BE2C (cell line): ENCODE data around the gene BEX4.
"Not testable (repeated sequence)": the region's sequence is repeated elsewhere in the genome, so short reads cannot be mapped to it uniquely, and the experiment has no call there.

Source experiments
- DNase-seq: peaks from one replicate; pipeline ENCODE4 v3.0.0-alpha.2; 2020
- H3K27me3 ChIP-seq: fragments of 250-450 bp; sonication (Bioruptor Pico); 2 replicates; pipeline ENCODE4 v1.5.1; 2020; ENCODE audit warnings: mild to moderate bottlenecking
- H3K36me3 ChIP-seq: fragments of 250-450 bp; sonication (Bioruptor Pico); 2 replicates; pipeline ENCODE4 v1.5.1; 2020; ENCODE audit warnings: mild to moderate bottlenecking
- H3K4me1 ChIP-seq: fragments of 250-450 bp; sonication (Bioruptor Pico); 2 replicates; pipeline ENCODE4 v1.5.1; 2020
- H3K4me3 ChIP-seq: 2 replicates; pipeline ENCODE4 v1.5.1; 2011; ENCODE audit warnings: low read depth, low read length
- H3K9me3 ChIP-seq: fragments of 250-450 bp; sonication (Bioruptor Pico); 2 replicates; pipeline ENCODE4 v1.5.1; 2020
- TF ChIP-seq, protein P1 (sequence below): IDR thresholded peaks from 2 replicates; pipeline ENCODE4 v1.5.1; 2012; ENCODE audit warnings: mild to moderate bottlenecking, low read depth, low read length

Gene BEX4

DNA sequence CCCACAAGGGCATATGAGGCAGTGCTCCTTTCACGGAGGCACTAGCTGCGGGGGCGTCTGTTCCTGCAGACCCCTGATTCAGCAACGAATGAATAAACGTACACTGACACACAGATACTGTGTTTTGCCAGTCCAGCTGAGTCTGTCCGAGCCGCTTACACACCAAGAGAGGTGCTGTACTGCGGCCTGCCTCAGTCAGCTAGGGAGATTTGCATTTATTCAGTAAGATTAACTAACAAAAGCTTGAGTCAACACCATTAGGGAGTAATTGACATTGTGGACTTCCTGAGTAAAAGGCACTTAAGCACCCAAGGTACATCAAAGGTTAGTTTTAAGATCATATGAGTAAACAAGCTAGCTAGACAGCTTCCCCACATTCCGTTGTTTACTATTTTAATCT, 31.0 kb upstream of the BEX4 start:
- no peaks in the 10 kb centered on the region for H3K27me3 ChIP-seq
- H3K4me3 ChIP-seq = no peak overlapping the region
- no peaks in the 10 kb centered on the region for H3K9me3 ChIP-seq
- no peaks in the 10 kb centered on the region for H3K4me1 ChIP-seq
- TF ChIP-seq, protein P1, sequence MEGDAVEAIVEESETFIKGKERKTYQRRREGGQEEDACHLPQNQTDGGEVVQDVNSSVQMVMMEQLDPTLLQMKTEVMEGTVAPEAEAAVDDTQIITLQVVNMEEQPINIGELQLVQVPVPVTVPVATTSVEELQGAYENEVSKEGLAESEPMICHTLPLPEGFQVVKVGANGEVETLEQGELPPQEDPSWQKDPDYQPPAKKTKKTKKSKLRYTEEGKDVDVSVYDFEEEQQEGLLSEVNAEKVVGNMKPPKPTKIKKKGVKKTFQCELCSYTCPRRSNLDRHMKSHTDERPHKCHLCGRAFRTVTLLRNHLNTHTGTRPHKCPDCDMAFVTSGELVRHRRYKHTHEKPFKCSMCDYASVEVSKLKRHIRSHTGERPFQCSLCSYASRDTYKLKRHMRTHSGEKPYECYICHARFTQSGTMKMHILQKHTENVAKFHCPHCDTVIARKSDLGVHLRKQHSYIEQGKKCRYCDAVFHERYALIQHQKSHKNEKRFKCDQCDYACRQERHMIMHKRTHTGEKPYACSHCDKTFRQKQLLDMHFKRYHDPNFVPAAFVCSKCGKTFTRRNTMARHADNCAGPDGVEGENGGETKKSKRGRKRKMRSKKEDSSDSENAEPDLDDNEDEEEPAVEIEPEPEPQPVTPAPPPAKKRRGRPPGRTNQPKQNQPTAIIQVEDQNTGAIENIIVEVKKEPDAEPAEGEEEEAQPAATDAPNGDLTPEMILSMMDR = no peak
- no peak for DNase-seq
- H3K36me3 ChIP-seq = no peaks in the 10 kb centered on the region

DNA sequence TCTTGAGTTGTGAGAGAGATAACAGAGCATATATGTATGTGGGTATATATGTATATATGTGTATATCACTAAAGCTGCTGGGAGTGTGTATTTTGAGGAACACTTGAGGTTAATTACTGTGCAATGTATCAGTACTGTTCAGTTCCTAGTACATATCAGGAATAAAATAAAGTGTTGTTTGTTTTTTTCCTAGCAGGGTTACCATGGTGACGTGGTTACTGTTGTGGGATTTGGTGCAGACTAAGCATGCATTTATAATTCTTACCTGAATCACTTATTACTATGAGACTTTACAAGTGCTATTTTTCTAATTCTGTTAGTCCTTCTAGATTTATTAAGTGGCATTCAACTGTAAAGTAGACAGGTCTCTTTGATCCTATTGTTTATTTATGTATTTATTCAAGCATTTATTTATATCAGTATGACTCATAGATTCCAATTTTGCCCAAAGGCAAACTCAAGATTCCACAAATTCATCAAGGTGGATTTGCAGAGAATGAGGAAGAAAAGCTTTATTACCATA, 26.9 kb upstream of the BEX4 start:
- H3K9me3 ChIP-seq = no peaks in the 10 kb centered on the region

DNA sequence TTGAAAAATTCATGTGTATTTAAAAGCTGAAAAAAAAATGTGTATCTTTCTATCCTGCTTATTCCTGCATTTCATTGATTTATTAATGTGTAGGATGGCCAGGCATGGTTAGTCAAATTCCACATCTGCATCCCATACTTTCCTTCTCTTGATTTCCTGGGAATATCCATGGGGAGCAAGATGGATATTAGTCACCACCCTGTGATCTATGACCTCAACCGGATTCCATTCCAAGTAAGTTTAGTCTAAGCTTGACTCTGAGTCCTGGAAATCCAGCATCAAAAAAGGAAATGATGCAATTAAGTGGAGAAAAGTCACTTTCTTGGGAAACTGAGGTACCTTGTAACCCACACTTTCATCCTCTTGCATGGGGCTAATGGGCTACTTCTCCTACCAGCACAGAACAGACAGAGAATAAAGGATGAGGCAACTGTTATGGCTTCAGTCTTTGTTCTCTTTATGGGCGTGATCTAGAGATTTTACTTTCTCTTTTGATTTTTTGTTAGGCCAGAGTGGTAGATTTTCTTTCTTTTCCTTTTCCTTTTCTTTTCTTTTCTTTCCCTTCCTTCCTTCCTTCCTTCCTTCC, 17.1 kb upstream of the BEX4 start:
- DNase-seq = no peak
- TF ChIP-seq, protein P1 = no peak

More for the DNA sequence above, 26.9 kb upstream of the BEX4 start:
- Histone ChIP-seq H3K4me1 (no peaks in the 10 kb centered on the region), H3K36me3 (no peaks in the 10 kb centered on the region), H3K27me3 (no peaks in the 10 kb centered on the region), H3K4me3 (no peak overlapping the region)
- no peak for DNase-seq
- TF ChIP-seq, protein P1 = no peak

DNA sequence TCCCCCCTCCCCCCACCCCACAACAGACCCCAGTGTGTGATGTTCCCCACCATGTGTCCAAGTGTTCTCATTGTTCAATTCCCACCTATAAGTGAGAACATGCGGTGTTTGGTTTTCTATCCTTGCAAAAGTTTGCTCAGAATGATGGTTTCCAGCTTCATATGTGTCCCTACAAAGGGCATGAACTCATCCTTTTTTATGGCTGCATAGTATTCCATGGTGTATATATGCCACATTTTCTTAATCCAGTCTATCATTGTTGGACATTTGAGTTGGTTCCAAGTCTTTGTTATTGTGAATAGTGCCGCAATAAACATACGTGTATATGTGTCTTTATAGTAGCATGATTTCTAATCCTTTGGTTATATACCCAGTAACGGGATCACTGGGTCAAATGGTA, 16.2 kb upstream of the BEX4 start:
- not testable (repeated sequence) for H3K36me3 ChIP-seq, H3K9me3 ChIP-seq, H3K4me3 ChIP-seq, H3K4me1 ChIP-seq, H3K27me3 ChIP-seq, DNase-seq

More for the DNA sequence above, 17.1 kb upstream of the BEX4 start:
- H3K27me3 ChIP-seq = no peaks in the 10 kb centered on the region
- no peaks in the 10 kb centered on the region for H3K9me3 ChIP-seq
- no peak overlapping the region for H3K4me3 ChIP-seq
- no peaks in the 10 kb centered on the region for H3K36me3 ChIP-seq
- H3K4me1 ChIP-seq = no peaks in the 10 kb centered on the region

DNA sequence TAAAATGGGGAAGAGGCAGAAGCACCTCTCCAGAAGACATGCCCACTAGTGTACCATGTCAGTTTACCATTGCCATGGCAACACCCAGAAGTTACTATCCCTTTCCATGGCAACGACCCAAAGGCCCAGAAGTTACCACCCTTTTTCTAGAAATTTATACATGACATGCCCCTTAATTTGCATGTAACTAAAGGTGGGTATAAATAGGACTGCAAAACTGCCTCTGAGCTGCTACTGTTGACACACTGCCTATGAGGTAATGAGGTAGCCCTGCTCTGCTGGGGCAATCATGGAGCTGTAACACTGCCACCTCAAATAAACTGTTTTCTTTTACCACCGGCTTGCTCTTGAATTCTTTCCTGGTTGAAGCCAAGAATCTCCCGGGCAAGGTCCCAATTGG, 13.9 kb upstream of the BEX4 start:
- H3K27me3 ChIP-seq = no peaks in the 10 kb centered on the region
- H3K4me3 ChIP-seq = no peak overlapping the region
- no peaks in the 10 kb centered on the region for H3K36me3 ChIP-seq
- TF ChIP-seq, protein P1 = no peak
- no peaks in the 10 kb centered on the region for H3K9me3 ChIP-seq
- H3K4me1 ChIP-seq = no peaks in the 10 kb centered on the region
- DNase-seq = no peak

DNA sequence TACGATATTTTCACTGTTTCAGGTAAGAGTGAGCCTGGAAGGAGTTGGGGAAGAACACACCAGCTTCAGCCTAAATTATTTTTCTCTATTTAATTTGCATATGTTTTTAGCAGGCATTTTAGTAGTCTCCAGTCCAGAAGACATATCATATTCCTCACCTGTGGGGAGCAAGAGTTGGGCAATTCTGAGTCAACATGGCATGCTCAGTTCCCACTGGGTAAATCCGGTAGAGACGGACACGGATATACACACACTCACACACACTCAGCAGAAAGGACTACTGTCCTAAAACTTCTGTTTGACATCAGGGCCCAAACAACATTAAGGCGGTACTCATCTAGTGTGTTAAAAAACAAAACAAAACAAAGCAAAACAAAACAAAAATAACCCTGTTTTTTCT, 4.9 kb upstream of the BEX4 start:
- H3K4me1 ChIP-seq = no peaks in the 10 kb centered on the region
- H3K27me3 ChIP-seq = no peaks in the 10 kb centered on the region
- no peaks in the 10 kb centered on the region for H3K36me3 ChIP-seq
- no peak for DNase-seq
- no peak overlapping the region for H3K4me3 ChIP-seq
- H3K9me3 ChIP-seq = no peaks in the 10 kb centered on the region
- TF ChIP-seq, protein P1 = no peak
